HG03060 (cell line): ENCODE data around the gene GRAP.

Source experiments
- ATAC-seq: cut with Tn5 transposase; IDR thresholded peaks from one replicate; pipeline ENCODE4 v1.9.1; 2021; ENCODE audit warnings: low read depth, moderate number of reproducible peaks; ENCODE audit not compliant: unreplicated experiment

GRAP gene

DNA sequence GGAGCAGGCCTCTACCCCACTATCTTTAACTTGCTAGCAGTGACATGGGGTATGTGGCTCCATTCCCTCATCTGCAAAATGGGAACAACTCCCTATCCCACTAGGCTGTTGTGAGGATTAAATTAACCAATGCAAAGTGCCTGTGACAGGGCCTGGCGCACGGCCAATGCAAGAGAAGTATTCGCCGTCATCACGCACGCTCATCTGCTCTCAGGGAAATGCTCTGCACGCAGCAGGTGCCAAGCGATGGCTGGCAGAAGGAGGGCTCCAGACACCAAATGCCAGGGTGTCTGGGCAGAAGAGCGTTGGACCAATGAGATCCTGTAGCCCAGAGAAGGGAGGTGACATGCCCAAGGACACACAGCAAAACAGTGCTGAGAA, 59.5 kb downstream of the GRAP start:
- ATAC-seq = no peak

- no peak for ATAC-seq
Measured at GRCh38 chr17:18986541-18987229, 60.1 kb downstream of the GRAP start.

- ATAC-seq = no peak
Measured at GRCh38 chr17:18985475-18985874, 61.3 kb downstream of the GRAP start.

DNA sequence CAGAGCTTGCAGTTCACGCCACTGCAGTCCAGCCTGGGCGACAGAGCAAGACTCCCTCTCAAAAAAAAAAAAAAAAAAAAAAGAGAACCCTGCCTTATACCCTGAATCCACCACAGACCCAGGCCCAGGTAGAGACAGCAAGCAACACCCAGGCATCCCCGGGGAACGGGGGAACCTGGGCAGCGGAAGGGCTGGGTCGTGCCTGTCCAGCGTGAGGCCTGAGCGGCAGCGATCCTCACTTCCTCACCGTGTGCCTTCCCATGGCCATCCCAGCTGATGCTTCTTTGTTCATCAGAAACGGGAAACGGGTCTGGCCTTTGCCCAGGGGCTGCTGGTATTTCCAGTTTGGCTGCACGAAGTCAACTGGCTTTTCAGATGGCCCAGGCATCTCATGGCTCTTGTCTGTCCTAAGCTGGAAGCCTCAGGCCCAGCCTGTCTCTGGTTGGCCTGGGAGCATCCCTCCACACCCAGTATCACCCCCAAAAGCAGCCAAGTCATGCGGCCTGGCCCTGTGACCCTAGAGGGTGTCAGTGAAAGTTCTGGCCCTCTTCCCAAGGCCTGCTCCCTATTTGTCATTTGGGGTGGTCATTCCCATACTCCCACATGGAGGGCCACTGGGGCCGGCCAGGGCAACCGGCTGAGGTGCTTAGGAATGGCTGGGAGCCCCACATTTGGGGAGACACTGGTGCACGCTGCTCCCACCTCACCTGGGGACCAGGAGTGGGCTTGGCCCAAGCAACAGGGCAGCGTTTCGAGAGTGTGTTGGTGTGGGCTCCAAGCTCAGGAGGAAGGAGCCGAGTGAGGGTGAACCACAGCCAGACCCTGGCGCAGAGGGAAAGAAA, 62.3 kb downstream of the GRAP start:
- ATAC-seq = no peak

GRCh38 chr17:18981642-18982424, 64.9 kb downstream of the GRAP start:
- ATAC-seq = no peak

- no peak for ATAC-seq
Measured at GRCh38 chr17:18981335-18981641, 65.5 kb downstream of the GRAP start.

GRCh38 chr17:18980682-18981334, 65.9 kb downstream of the GRAP start:
- ATAC-seq = no peak

- no peak for ATAC-seq
Measured at GRCh38 chr17:18978655-18979054, 68.1 kb downstream of the GRAP start.

GRCh38 chr17:18978050-18978449, 68.7 kb downstream of the GRAP start:
- ATAC-seq = no peak

DNA sequence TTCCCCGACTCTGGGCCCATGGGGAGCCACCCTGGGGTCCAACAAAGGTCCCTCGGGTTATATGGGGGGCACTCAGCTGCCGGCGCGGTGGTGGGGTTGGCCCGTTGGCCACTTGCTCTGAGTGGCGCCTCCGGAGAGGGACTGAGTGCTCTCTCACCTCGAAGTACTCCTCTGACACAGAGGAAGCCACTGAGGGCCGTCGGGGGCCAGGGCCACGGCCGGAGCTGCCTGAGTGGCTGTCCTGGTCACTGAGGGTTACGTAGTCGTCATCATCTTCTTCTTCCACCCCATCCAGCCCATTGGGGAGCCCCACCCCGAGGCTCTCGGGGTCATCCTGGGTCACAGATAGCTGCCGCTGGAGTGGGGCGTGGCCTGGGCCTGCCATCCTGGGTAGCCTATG, 69.1 kb downstream of the GRAP start:
- ATAC-seq = no peak

DNA sequence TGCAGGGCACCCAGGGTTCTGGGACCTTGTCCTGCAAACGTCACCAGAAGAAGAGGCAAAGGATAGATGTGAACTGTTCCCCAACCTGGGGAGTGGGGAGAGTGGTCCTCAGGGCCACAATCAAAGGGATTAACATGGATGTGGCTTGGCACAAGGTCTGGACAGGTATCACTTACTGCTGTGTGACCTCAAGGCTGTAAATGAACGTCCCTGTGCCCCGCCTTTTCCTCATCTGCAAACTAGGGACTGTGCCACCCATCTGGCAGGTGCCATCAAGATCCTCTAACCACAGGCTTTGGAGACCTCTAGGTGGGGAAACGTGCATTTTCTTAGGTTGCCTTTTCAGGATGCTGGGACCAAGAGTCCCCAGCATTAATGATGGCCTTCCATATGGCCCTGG, 69.7 kb downstream of the GRAP start:
- no peak for ATAC-seq

DNA sequence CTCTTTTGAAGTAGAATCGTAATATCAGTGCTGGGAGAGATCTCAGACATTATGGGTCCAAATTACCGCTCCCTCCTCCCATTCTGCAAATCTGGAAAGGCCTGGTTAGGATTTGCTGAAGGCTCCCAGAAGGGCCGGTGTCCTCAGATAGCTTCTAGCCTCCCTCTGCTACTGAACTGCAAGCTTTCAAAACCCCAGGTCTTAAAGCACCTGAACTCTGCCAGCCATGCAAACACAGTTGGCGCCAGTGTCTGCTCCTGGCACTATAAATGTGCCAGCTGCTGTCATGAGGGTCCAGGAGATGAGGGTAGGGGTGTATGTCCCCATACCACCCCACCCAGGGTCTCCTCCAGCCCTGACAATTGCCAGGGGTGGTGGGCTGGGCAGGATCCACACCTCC, 70.6 kb downstream of the GRAP start:
- no peak for ATAC-seq

- no peak for ATAC-seq
Measured at GRCh38 chr17:18975597-18975996, 71.2 kb downstream of the GRAP start.

- no peak for ATAC-seq
Measured at GRCh38 chr17:18974407-18975149, 72.2 kb downstream of the GRAP start.

DNA sequence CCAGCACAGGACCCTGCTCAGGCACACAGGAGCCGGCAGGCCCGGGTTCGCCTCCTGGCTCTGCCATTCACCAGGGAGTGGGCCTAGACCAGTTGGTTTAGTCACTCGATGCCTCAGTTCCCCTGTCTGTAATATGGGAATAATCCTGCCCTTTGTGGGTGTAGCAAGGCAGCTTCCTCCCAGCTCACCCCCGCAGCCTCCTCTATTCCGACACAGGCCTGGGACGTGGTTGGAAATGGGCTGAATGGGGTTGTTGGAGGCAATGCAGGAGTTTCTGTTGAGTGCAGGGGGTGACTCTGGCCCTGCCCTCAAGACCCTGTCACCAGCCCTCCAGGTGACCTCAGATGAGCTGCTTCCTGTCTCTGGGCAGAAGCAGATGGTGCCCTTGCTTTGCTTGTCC, 75.0 kb downstream of the GRAP start:
- no peak for ATAC-seq
